Mesenchymal stem cell (in vitro differentiated cells and primary cell): Measurements from ENCODE around the gene RANBP2. TPM values are rescaled to one million over a fixed set of nuclear protein-coding genes. Genes with fewer than 3 reads are reported as not detected.

Source experiments
- DNase-seq: peaks from one replicate; pipeline ENCODE4 v3.0.0-alpha.2; 2013
- H2AFZ ChIP-seq: one replicate; pipeline ENCODE4 v1.6.1; 2013; ENCODE audit warnings: low read depth, mild to moderate bottlenecking, control low read depth, inconsistent platforms, low read length, moderate library complexity
- H2AK5ac ChIP-seq: 2 replicates; pipeline ENCODE4 v1.6.1; 2013; ENCODE audit warnings: low read length, moderate library complexity, mild to moderate bottlenecking, inconsistent platforms; ENCODE audit not compliant: severe bottlenecking
- H2BK120ac ChIP-seq: one replicate; pipeline ENCODE4 v1.6.1; 2013; ENCODE audit warnings: low read depth, mild to moderate bottlenecking, inconsistent platforms, low read length, moderate library complexity
- H2BK12ac ChIP-seq, 2 experiments: one replicate each; pipeline ENCODE4 v1.6.1; 2013; ENCODE audit warnings: inconsistent platforms in 2 of 2, low read length in 2 of 2, mild to moderate bottlenecking in 2 of 2, moderate library complexity in 2 of 2, control low read depth in 1 of 2
- H2BK15ac ChIP-seq: one replicate; pipeline ENCODE4 v1.6.1; 2013; ENCODE audit warnings: mild to moderate bottlenecking, low read depth, inconsistent platforms; ENCODE audit not compliant: poor library complexity, severe bottlenecking
- H2BK5ac ChIP-seq: 2 replicates; pipeline ENCODE4 v1.6.1; 2013; ENCODE audit warnings: low read depth, mild to moderate bottlenecking, low read length, control low read depth, inconsistent platforms; ENCODE audit not compliant: poor library complexity, severe bottlenecking
- H3K14ac ChIP-seq, 2 experiments: one replicate each; pipeline ENCODE4 v1.6.1; 2013; ENCODE audit warnings: inconsistent platforms in 2 of 2, low read length in 2 of 2, control low read depth in 1 of 2, mild to moderate bottlenecking in 1 of 2, moderate library complexity in 1 of 2
- H3K18ac ChIP-seq, 2 experiments: one replicate each; pipeline ENCODE4 v1.6.1; 2013; ENCODE audit warnings: inconsistent platforms in 2 of 2, low read length in 2 of 2, control low read depth in 1 of 2, low read depth in 1 of 2, mild to moderate bottlenecking in 1 of 2
- H3K23ac ChIP-seq, 2 experiments: one replicate each; pipeline ENCODE4 v1.6.1; 2013; ENCODE audit warnings: inconsistent platforms in 2 of 2, low read length in 2 of 2, mild to moderate bottlenecking in 2 of 2, moderate library complexity in 2 of 2, control low read depth in 1 of 2
- H3K27ac ChIP-seq: 2 replicates; pipeline ENCODE4 v1.5.1; 2013; ENCODE audit warnings: mild to moderate bottlenecking, moderate library complexity, low read length, control low read depth, inconsistent platforms; ENCODE audit not compliant: poor library complexity, severe bottlenecking
- H3K27me3 ChIP-seq, 2 experiments: 2 replicates each; pipeline versions ENCODE4 v1.6.1 to v1.7.0; 2013; ENCODE audit warnings: low read length in 2 of 2, mild to moderate bottlenecking in 2 of 2, moderate library complexity in 2 of 2, control low read depth in 1 of 2, inconsistent platforms in 1 of 2; ENCODE audit not compliant: control insufficient read depth in 1 of 2, insufficient read depth in 1 of 2
- H3K36me3 ChIP-seq, 2 experiments: 2 replicates each; pipeline versions ENCODE4 v1.6.1 to v1.7.0; 2013; ENCODE audit warnings: low read length in 2 of 2, control low read depth in 1 of 2, inconsistent platforms in 1 of 2, low read depth in 1 of 2, mild to moderate bottlenecking in 1 of 2; ENCODE audit not compliant: insufficient read depth in 2 of 2, control insufficient read depth in 1 of 2
- H3K4ac ChIP-seq, 2 experiments: one replicate each; pipeline ENCODE4 v1.6.1; 2013; ENCODE audit warnings: inconsistent platforms in 2 of 2, low read length in 2 of 2, mild to moderate bottlenecking in 2 of 2, moderate library complexity in 2 of 2, control low read depth in 1 of 2, low read depth in 1 of 2
- H3K4me1 ChIP-seq: 2 replicates; pipeline ENCODE4 v1.6.1; 2013; ENCODE audit warnings: low read depth, low read length, control low read depth; ENCODE audit not compliant: control insufficient read depth, insufficient read depth
- H3K4me2 ChIP-seq: 2 replicates; pipeline ENCODE4 v1.6.1; 2013; ENCODE audit warnings: low read length, mild to moderate bottlenecking, inconsistent platforms; ENCODE audit not compliant: poor library complexity, severe bottlenecking
- H3K4me3 ChIP-seq, 2 experiments: 2 replicates each; pipeline versions ENCODE4 v1.5.1 to v1.7.0; 2013; ENCODE audit warnings: low read length in 2 of 2, mild to moderate bottlenecking in 2 of 2, control low read depth in 1 of 2, low read depth in 1 of 2; ENCODE audit not compliant: insufficient read depth in 1 of 2
- H3K79me1 ChIP-seq: replicated peaks from 2 replicates; pipeline ENCODE4 v1.6.1; 2013; ENCODE audit warnings: mild to moderate bottlenecking, control low read depth, low read length, inconsistent platforms; ENCODE audit not compliant: poor library complexity, severe bottlenecking
- H3K9ac ChIP-seq: 2 replicates; pipeline ENCODE4 v1.7.0; 2013; ENCODE audit warnings: mild to moderate bottlenecking, low read length, moderate library complexity
- H3K9me3 ChIP-seq: 2 replicates; pipeline ENCODE4 v1.7.0; 2013; ENCODE audit warnings: mild to moderate bottlenecking, low read length; ENCODE audit not compliant: control insufficient read depth
- H4K8ac ChIP-seq: one replicate; pipeline ENCODE4 v1.6.1; 2013; ENCODE audit warnings: inconsistent platforms, mild to moderate bottlenecking, low read length, moderate library complexity
- H4K91ac ChIP-seq: one replicate; pipeline ENCODE4 v1.6.1; 2013; ENCODE audit warnings: mild to moderate bottlenecking, low read length, inconsistent platforms
- WGBS: methylation state at CpG from one replicate; pipeline ENCODE4 v1.1.7; 2013; ENCODE audit warnings: mixed read lengths; 5-methylcytosine and 5-hydroxymethylcytosine counted together
- small RNA-seq: library from polyadenylated mRNA; stranded (forward); fragments of <200 nt; extraction: miRNeasy Mini kit (QIAGEN cat#:217004); gene quantifications from one replicate; pipeline ENCODE3, GENCODE V24; 2013; ENCODE audit warnings: low read depth

RANBP2 gene

GRCh38 chr2:108834620-108835019, 115.3 kb downstream of the RANBP2 start:
- Histone ChIP-seq H2BK120ac (no peak overlapping the region), H2BK5ac (no peak overlapping the region), H3K36me3 (peaks cover 0 to 2% of the 10 kb centered on the region in 2 experiments), H4K91ac (no peak overlapping the region), H2AFZ (no peak overlapping the region), H3K23ac (no peak overlapping the region), H3K4ac (no peak overlapping the region), H3K4me3 (no peak overlapping the region), H3K27ac (no peak overlapping the region), H2BK12ac (no peak overlapping the region), H3K4me1 (no peaks in the 10 kb centered on the region), H2AK5ac (no peak overlapping the region), H3K4me2 (no peak overlapping the region), H3K18ac (no peak overlapping the region), H3K27me3 (no peaks in the 10 kb centered on the region), H3K9ac (no peak overlapping the region), H3K14ac (no peak overlapping the region), H4K8ac (no peak overlapping the region), H3K79me1 (no peaks in the 10 kb centered on the region), H2BK15ac (no peak overlapping the region), H3K9me3 (peaks cover 38% of the 10 kb centered on the region)
- DNase-seq: no peak
- WGBS: 100% methylated on average over 3 of the region's 3 CpGs

- Histone ChIP-seq H3K27ac (no peak overlapping the region), H3K4me1 (no peaks in the 10 kb centered on the region), H3K4me3 (no peak overlapping the region), H3K14ac (no peak overlapping the region), H3K23ac (no peak overlapping the region), H3K4me2 (no peak overlapping the region), H3K4ac (no peak overlapping the region), H2BK120ac (no peak overlapping the region), H2AK5ac (no peak overlapping the region), H2BK12ac (no peak overlapping the region), H4K91ac (no peak overlapping the region), H3K18ac (no peak overlapping the region), H4K8ac (no peak overlapping the region), H2AFZ (no peak overlapping the region), H3K9me3 (peaks cover 40% of the 10 kb centered on the region), H3K36me3 (peaks cover 0 to 2% of the 10 kb centered on the region in 2 experiments), H3K79me1 (no peaks in the 10 kb centered on the region), H3K27me3 (no peaks in the 10 kb centered on the region), H2BK5ac (no peak overlapping the region), H3K9ac (no peak overlapping the region), H2BK15ac (no peak overlapping the region)
- no peak for DNase-seq
- no CpG with 5 or more reads among the region's 1 CpG for WGBS
Observed at GRCh38 chr2:108835040-108835439, 115.8 kb downstream of the RANBP2 start.

Small RNAs within 50 kb of the gene (small RNA-seq; reads per million reads assigned to genes)
- gene AC010095.1: not detected
